IPS-NIHi11 (cell line): ENCODE measurements around the gene CDYL2.
A peak's percentile ranks its signal among the peaks of the same experiment; 100 is the strongest.
"Not testable (repeated sequence)": the region's sequence is repeated elsewhere in the genome, so short reads cannot be mapped to it uniquely, and the experiment has no call there.

Source experiments
- DNase-seq: peaks from one replicate; pipeline ENCODE4 v3.0.0; 2012; ENCODE audit warnings: mixed read lengths, low spot score

Gene CDYL2, protein sequence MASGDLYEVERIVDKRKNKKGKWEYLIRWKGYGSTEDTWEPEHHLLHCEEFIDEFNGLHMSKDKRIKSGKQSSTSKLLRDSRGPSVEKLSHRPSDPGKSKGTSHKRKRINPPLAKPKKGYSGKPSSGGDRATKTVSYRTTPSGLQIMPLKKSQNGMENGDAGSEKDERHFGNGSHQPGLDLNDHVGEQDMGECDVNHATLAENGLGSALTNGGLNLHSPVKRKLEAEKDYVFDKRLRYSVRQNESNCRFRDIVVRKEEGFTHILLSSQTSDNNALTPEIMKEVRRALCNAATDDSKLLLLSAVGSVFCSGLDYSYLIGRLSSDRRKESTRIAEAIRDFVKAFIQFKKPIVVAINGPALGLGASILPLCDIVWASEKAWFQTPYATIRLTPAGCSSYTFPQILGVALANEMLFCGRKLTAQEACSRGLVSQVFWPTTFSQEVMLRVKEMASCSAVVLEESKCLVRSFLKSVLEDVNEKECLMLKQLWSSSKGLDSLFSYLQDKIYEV

DNA sequence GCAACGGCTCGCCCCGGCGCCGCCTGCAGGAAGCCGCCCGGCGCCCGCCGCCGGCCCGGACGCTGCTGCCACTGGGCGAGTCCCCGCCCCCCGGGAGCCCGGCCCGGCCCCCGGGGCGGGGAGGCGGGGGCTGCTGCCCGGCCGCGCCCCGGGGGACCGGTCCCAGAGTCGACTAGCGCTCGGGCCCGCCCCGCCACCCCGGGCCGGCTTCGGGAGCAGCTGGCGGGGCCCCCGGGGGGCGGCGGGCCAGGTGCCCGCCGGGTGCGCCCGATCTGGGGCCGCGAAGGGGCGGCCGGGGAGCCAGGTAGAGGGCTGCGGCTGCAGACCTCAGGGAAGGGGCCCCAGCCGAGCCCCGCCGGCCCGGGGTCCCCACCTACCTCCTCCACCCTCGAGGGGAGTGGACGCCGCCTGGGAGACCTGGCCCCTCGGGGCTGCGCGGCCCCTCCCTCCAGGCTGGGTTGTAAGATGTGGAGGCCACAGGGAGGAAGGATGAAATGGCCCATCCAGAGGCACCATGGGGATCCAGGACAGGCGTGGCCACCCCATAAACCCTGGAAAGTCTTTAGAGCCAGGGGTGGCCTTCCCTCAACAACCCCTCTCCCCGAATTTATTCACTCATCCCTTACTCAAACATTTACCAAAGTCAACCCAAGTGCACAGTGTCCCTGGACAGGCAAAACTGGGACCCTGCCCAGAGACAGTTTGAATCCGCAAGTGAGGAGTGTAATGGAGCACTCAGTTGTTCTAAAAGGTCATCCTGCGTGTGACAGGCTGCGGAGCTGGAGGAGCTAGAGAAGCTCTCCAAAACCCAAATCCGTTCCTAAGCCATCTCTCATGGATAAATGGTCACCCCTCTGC lies at the start of gene CDYL2:
CDYL2 (minus strand) TSS at position 73 of the 858 bp plus-strand sequence. CDS start 425 bp downstream, outside the sequence.
- peak; percentile 83 for DNase-seq

DNA sequence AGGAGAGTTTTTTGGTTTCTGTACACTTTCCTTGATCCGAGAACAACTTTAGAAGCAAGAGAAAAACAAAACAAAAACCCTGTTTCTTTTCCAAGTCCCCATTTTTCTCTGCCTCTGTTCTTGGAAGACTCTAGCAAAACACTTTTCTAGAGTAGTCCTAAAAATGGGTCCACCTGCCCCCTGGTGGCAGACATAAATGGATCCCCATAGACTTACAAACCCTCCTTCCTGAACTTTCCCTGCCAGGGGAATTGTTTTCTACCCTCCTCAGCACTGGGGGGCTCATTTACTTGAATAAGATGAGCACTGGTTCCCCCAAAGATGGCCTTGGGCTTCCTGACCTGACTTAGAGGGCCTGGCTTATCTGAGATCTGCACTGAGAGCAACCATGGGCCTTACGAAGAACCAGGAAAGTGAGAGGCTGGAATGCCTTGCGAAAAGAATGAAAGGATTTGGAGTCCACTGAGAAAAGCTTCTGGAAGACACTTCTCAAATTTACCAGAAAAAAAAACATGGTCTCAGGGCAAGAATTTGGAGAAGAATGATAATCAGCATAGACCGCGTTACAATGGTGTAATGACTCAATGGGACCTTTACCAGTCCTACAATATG lies 48.0 kb upstream of the CDYL2 start:
- peak; percentile 44 for DNase-seq

DNA sequence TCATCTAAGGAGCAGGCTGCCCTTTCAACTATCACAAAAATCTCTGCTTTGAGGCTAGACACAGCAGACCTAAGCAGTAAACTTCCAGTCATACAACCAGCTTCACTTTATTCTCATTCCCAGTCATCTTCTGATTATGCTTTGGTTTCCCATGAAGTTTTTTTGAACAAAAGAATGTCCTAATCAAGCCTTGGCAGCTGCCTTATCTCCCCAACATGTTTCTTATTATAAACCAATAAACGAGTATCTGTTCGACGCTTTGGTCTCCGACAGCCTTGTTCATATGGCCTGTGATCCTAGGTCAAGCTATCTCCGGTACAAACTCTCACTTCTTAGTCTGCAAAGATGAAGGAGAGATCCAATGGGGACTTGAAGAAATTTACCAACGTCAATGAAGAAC lies 47.4 kb upstream of the CDYL2 start:
- DNase-seq: no peak

DNA sequence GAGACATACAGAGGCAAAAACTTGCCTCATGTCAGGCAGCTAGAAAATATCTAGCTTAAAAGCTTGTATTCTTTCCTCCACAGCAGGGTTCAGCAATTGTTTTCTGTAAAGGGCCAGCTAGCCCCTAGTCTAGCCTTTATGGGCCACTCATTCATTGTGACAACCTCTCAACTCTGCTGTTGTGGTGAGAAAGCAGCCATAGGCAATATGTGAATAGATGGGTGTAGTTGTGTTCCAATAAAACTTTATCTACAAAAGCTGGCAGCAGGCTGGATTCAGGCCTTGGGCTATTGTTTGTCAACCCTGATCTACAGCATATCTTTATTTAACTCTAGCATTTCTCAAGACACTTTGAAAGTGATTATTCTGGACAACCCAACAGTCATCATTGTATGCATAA lies 46.4 kb upstream of the CDYL2 start:
- no peak for DNase-seq

DNA sequence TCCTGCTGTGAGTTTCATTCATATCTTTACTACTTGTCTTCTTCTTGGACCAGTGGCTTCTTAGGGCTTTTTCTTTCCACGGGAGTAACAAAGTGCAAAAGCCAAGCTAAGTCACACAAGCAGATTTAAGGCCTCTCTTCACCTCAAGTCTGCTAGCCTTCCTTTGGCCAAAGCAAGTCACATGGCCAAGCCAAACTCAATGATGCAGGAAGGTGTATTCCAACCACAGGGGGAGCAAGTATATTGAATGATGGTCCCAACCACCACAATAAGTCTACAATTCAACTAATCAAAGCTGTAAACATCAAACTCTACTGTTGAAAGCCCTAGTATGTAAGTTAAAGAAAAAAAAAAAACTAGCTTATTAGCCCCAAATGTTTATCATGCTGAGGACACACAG lies 44.5 kb upstream of the CDYL2 start:
- no peak for DNase-seq

DNA sequence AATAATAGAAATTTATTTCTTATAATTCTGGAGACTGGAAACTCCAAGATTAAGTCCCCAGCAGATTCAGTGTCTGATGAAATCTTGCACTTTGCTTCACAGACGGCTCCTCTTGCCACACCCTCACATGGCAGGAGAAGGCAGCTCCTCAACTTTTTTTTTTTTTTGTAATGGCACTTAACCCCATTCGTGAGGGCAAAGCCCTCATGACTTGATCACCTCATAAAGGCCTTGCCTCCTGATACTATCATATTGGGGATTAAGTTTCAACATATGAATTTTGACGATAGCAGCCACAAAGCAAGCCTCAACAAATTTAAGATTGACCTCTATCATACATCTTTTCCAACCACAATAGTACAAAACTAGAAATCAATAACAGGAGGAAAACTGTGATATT lies 42.3 kb upstream of the CDYL2 start:
- DNase-seq: no peak

DNA sequence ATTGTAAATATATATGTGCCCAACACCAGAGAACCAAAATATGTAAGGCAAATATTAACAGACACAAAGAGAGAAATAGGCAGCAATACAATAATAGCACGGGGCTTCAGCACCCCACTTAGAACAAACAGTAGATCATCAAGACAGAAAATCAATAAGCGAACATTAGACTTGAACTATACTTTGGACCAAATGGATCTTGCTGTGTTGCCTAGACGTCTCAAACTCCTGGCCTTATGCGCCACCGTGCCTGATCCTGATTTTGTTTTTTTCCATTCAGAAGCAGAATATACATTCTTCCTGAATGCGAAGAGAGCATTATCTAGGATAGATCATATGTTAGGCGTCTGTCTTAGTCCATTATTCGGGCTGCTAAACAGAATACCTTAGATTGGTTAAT lies 41.9 kb upstream of the CDYL2 start:
- no peak for DNase-seq

DNA sequence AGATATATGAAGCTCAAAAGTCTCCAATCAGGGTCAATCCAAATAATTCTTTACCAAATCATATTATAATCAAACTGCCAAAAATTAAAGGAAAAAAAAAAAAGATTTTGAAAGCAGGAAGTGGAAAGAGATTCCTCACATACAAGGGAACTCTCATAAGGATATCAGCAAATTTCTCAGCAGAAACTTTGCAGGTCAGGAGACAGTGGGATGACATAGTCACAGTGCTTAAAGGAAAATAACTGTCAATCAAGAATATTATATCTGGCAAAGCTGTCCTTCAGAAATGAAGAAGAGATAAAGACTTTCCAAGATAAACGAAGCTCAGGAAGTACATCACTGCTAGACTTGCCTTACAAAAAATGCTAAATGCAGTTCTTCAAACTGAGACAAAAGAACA lies 40.0 kb upstream of the CDYL2 start:
- DNase-seq: no peak

DNA sequence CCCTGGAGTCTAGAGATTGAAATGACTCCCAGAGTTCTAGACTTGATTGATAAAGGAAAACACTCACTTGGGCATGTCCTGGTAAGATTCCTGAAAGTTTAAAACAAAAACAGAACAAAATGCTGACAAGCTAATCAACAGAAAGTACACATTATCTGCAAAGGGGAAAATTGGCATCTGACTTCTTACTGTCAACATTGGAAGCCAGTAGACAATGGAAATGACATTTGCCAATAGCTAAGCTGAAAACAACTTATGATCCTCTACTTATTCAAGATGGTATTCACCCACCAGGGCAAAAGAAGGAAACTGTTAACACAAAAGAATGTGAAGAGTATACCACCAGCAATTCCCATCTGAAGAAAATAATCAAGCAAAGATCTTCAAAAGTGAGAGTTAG lies 36.8 kb upstream of the CDYL2 start:
- DNase-seq: no peak

DNA sequence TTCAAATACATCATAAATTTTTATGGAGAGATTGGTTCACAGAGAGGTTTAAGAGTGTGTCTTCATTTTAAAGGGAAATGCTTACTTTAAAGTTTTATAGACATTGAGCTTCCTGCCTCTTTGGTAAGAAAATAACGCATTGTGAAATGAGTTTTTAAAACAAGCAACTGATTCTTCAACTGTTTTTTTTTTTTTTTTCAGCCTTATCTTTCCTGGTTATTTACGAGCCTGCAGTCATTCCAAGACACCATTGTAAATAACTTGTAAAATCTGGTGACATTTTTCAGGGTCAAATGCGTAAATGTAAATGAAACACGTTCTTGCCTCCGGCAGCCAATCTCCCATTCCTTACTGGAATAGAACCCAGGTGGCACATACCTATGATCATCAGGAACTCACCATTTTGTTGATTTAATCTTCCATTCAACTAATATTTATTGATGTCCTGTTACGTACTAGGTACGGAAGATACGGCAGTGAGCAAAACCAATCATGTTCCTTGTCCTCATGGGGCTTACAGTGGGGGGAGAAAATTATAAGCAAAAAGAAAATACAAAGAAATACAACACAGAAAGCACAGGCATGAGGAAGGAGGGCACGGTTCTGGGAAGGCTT lies 33.2 kb upstream of the CDYL2 start:
- no peak for DNase-seq

DNA sequence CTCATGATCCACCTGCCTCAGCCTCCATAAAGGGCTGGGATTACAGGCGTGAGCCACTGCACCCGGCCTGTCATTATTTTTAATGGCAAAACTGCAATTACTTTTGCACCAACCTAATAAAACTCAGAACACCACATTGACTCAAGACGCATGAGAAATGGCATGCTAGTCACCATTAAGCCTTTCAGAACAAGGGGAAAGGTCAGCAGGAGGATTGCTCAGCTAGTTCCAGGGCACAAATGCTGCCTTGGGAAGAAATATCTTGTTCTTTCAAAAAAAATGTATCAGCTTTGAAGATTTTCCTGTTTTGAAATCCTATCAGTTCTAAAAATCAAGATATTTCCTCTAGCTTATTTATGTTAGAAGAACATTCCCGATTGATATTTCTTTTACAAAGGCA lies 32.4 kb upstream of the CDYL2 start:
- no peak for DNase-seq

DNA sequence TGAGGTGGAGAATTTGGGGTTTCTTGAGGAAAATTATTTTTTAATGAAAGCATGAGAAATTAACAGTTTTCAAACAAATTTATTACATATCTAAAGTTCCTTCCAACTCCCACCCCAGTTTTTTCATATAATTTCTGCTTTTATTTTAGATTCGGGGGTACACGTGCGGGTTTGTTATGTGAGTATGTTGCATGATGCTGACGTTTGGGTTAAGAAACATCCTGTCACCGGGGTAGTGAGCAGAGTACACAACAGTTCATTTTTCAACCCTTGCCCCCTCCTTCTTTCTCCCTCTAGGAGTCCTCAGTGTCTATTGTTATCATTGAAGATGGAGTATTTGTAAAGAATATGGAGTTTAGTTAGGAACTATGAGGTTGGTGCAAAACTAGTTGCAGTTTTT lies 31.8 kb upstream of the CDYL2 start:
- DNase-seq: no peak

DNA sequence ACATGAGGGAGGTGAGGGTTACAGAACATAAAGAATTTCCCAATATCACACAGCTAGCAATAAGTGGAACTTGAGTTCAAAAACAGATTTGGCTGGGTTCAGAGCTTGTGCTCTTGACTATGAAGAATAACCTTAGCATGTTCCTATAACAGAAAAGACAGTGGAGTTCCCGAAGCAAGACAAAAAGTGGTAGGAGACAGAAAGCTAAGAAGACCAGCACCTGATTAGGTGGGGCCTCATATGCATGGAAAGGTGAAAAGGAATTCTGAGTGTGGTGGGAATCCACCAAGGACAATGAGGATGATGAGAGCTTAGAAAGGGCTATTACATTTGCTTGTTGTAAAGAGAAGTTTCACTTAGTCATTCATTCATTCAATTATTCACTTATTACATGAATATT lies 26.6 kb upstream of the CDYL2 start:
- DNase-seq: no peak

DNA sequence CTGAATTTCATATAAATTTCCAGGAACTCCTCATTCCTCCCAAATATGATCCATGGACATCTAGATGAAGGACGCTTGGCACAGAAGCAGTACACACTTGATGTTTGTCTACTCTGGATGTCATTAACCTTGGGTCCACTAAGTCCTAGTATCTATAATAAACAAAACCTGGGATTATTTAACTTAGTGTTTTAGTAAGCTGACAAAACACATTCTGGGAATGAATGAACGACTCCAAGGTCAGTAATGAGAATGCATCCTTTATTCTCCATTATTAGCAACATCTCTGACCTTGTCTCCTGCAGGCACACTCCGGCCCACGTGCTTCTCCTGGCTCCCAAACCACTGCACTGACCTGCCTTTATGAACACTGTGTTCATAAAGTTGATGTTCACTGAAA lies 24.1 kb upstream of the CDYL2 start:
- no peak for DNase-seq

DNA sequence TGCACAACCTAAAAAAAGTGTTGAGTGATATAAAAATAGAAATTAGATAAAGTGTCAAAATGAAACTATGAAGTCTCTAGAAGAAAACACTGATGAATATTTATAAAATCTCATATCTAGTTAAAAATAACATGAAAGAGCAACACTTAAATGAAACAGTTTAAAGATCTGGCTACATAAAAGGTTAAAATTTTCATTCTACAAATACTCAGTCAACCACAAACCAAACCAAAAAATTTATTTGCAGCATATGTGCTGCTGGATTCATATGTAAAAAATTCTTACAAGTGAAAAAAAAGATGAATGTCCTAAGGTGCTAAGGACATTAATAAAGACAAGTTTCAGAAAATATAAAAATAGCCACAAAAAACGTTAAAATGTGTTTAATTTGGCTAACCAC lies 22.6 kb upstream of the CDYL2 start:
- no peak for DNase-seq

DNA sequence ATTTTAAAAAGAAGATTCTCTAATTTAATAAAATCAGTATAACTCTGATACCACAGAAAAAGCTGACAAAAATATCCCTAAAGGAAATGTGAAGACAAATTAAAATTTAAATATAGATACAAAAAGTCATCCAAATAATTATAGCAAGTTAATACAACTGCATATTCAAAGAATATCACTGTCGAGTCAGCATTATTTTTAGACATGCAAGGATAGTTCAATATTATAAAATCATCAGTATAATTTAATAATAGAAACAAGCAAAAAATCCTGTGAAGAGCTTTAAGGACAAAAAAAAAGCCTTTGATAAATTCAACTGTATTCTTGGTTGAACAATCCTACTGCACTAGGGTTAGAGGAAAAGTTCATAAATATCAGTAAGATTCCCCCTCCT lies 21.0 kb upstream of the CDYL2 start:
- DNase-seq: no peak

DNA sequence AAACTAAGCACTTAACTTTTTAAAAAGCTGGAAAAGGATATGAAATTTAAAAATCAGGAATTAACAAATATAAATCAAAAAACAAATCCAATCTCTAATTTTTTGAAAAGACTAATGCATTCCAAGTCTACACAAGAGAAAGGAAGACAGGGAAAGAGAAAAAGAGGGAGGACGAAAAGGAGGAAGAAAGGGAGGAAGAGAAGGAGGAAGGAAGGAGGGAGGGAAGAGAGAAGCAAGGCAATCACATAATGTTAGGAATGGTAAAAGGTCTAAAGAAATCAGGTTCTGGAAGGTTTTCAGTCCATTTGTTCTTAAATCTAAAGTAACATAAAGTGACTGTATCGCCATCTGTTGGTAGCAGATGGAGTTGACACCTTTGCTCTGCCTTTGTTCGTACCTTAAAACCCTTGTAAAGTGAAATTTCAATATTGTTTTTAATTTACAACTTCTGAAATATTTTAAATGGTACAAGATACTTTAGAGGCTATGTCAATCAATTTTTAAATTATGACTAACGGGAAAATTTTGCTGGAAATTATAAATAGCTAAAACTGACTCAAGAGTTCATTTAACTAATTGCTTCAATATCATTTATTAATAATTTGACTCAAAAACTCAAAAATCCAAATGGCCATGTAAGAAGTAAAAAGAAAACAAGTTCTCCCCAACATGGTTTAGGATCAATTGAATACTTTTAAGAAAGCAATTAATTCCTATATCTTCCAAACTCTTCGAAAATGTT lies 20.4 kb upstream of the CDYL2 start:
- peak; percentile 46 for DNase-seq

DNA sequence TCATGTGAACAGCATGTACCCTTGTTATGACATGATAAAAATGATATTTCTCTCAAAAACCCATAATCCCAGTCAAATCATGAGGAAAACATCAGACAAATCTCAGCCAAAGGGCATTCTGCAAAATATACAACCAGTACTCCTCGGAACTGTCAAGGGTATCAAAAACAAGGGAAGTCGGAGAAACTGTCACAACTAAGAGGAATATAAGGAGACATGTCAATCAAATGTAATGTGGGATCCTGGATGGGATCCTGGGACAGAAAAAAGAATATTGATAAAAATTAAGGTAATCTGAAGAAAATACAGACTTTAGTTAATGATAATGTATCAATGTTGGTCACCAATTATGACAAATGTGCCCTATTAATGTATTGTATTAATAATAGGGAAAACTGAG lies 15.6 kb upstream of the CDYL2 start:
- no peak for DNase-seq

DNA sequence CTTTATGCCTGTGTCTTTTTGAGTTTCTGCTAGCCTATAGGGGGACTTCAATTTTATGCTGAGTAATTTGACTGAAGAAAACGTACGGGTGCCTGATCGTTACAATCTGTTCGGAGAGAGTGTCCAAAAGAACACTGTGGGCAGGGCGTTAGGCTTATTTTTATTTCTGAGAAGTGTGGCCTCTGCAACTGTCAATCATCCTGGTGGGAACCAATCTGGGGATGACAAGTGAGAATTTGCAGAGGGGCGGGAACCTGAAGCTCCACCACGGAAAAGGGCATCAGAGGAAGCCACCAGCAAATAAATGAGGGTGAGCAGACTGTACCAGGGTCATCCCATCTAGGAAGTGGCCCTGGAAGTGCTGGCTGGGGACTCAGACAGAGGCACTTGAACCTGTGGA lies 12.0 kb upstream of the CDYL2 start:
- no peak for DNase-seq

DNA sequence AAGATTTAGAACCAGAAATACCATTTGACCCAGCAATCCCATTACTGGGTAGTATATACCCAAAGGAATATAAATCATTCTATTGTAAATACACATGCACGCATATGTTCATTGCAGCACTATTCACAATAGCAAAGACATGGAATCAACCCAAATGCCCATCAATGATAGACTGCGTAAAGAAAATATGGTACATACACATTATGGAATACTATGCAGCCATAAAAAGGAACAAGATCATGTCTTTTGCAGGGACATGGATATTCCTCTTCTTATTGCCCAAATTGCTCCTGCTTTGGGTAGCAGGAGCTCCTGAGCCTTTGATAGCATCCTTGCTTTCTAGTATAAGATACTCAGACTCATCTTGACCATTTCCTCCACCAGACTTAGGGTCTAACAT lies 10.9 kb upstream of the CDYL2 start:
- not testable (repeated sequence) for DNase-seq

DNA sequence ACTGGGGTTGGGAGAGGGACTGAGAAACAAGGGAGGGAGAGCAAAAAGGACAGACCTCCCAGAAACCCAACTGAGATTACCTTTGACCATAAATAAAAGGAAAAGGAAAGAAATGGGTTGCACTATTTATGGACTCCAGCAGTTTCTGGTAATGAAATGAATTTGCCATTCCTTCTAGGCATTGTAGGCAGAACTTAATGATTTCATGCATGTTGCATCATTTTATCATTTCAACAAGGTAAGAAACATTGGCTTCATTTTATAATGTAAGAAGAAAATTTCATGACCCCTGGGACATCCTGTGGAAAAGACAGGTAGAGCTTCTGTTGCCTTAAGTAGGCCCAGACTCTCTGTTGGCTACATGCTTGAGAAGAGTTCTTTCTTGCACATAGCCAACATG lies 8.2 kb upstream of the CDYL2 start:
- no peak for DNase-seq

DNA sequence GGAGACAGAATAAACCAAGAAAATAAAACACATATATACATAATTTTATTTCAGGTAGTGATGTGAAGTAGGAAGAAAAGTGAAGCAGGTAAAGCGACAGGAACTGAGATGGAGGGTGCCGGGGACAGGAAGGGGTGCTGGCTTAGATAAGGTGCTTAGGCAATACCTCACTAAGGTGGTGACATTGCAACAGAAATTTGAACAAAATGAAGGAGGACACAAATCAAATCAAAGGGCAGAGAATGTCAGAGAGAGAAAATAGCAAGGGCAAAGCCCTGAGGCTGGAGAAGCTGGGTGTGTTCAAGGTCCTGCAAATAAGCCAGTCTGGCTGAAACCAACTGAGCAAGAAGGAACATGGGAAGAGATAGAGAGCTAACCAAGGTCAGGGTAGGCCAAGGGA lies 5.0 kb upstream of the CDYL2 start:
- DNase-seq: no peak
